D341Med (cell line): ENCODE data around the gene TSTD1.
"Not testable (repeated sequence)": the region's sequence is repeated elsewhere in the genome, so short reads cannot be mapped to it uniquely, and the experiment has no call there.

Experiments
- DNase-seq: peaks from one replicate; pipeline ENCODE4 v3.0.0; 2012; ENCODE audit warnings: low spot score

The TSTD1 gene

GRCh38 chr1:161037661-161038522, 872 bp downstream of the TSTD1 start:
- no peak for DNase-seq

GRCh38 chr1:161033751-161034150, 5.0 kb downstream of the TSTD1 start:
- DNase-seq, result no peak

- no peak for DNase-seq
These were observed 6.4 kb downstream of the TSTD1 start for GRCh38 chr1:161032409-161032808.

- no peak for DNase-seq
These were observed 6.9 kb downstream of the TSTD1 start for GRCh38 chr1:161031874-161032273.

GRCh38 chr1:161029466-161029865, 9.3 kb downstream of the TSTD1 start:
- not testable (repeated sequence) for DNase-seq

- not testable (repeated sequence) for DNase-seq
These were observed 11.8 kb downstream of the TSTD1 start for GRCh38 chr1:161026954-161027353.

GRCh38 chr1:161022432-161022831, 16.3 kb downstream of the TSTD1 start:
- DNase-seq, result not testable (repeated sequence)

GRCh38 chr1:161021970-161022353, 16.8 kb downstream of the TSTD1 start:
- no peak for DNase-seq

- peak; percentile 91 for DNase-seq
These were observed 17.4 kb downstream of the TSTD1 start for GRCh38 chr1:161021165-161021969.

- DNase-seq, result peak; percentile 58
These were observed 18.1 kb downstream of the TSTD1 start, which contains the start of gene F11R for GRCh38 chr1:161020509-161021164. Gene F11R, minus strand, starts transcription at chr1:161021152. Its CDS starts 79 bp downstream, at chr1:161021073.

- no peak for DNase-seq
These were observed 18.8 kb downstream of the TSTD1 start for GRCh38 chr1:161019751-161020495.

GRCh38 chr1:161019111-161019660, 19.6 kb downstream of the TSTD1 start:
- DNase-seq, result not testable (repeated sequence)

- DNase-seq, result no peak
These were observed 20.2 kb downstream of the TSTD1 start for GRCh38 chr1:161018631-161018930.

GRCh38 chr1:161017756-161018630, 20.8 kb downstream of the TSTD1 start:
- DNase-seq, result no peak

GRCh38 chr1:161017181-161017580, 21.6 kb downstream of the TSTD1 start:
- not testable (repeated sequence) for DNase-seq

GRCh38 chr1:161016683-161017082, 22.1 kb downstream of the TSTD1 start:
- not testable (repeated sequence) for DNase-seq

- DNase-seq, result no peak
These were observed 25.1 kb downstream of the TSTD1 start for GRCh38 chr1:161013488-161014230.

- no peak for DNase-seq
These were observed 25.7 kb downstream of the TSTD1 start for GRCh38 chr1:161013131-161013487.

- no peak for DNase-seq
These were observed 26.3 kb downstream of the TSTD1 start for GRCh38 chr1:161012420-161012819.
